OCI-M2 (cell line): ENCODE results near the gene PIK3R5.
"Not testable (repeated sequence)": the region's sequence is repeated elsewhere in the genome, so short reads cannot be mapped to it uniquely, and the experiment has no call there.

Experiments
- DNase-seq: peaks from one replicate; lab custom pipeline; 2025; ENCODE audit not compliant: unreplicated experiment; lab: John Stamatoyannopoulos, UW

PIK3R5 gene

DNA sequence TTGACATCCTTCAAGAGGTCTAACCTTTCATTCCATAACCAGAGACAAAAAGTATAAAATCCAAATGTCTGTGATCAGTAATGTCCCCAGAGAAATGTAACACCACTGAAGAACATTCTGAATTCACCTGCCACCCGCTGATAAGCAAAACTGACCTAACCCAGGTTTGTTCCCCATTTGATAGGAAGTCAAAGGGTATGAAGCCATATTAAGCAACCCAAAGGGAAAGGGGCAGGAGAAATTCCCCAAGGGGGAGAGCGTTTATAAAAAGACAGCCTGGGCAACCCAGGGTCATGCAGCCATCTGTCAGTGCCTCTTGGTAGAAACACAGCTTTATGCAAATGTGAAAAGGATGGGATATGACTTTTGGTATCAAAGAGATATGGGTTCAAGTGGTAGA, 67.4 kb downstream of the PIK3R5 start:
- DNase-seq, result no peak

DNA sequence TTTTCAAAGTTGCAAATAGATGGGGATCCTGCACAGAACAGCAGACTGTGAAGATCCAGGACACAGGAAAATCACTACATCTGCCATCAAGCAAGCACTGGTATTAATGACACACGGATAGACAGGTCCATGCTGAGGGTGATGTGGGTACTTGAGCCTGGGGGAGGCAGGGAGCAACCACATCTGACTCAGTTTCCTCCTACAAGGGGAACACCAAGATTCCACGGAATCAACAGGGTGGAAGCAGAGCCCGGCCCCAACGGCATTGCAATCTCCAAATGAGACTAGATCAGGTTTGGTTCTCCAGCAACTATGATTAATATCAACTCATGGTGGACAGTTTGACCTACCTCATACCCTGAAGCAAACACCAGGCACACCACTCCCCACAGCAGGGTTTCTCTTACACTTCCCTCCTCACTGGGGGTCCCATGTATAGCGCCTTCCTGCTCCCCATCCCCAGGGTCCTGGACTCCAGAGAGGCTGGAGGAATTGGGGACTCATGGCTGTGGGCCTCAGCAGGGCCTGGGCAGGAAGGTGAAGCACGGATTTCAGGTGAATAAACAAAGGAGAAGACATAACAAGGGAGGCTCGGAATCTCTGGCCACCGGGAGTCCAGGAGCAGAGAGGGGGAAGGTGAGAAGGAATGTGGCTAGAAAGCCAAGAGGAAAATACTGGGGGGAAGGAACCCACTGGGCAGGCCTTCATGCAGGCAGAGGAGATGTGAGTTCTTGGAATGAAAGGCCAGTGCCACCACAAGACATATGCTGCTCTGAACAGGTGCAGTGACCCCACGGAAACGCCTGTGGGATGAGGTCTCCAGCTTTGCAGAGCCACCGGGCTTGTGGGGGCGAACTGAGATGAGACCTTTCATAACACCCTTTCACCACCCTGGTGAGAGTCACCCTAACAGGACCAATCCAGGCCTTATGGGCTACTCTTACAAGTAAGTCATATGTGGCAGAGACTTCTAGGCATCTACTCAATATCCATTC, 68.6 kb downstream of the PIK3R5 start:
- DNase-seq, result no peak

DNA sequence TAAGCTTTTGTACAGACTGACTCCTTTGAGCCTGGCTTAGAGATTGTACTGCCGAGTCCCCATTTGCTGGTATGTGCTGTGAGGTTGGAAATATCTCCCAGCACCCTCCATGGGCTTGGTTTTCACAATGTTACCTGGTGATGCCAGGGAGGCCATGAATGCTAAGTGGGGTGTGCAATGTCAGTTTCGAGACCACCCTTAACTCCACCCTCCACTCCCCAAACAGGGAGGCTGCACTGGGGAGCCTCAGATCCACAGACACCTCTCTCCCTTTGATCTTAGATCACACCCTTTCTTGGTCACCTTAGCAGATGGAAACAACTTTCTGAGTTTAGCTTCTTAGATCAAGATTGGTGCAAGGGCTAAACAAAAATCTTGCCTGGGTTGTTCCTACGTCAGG, 69.4 kb downstream of the PIK3R5 start:
- DNase-seq, result no peak

DNA sequence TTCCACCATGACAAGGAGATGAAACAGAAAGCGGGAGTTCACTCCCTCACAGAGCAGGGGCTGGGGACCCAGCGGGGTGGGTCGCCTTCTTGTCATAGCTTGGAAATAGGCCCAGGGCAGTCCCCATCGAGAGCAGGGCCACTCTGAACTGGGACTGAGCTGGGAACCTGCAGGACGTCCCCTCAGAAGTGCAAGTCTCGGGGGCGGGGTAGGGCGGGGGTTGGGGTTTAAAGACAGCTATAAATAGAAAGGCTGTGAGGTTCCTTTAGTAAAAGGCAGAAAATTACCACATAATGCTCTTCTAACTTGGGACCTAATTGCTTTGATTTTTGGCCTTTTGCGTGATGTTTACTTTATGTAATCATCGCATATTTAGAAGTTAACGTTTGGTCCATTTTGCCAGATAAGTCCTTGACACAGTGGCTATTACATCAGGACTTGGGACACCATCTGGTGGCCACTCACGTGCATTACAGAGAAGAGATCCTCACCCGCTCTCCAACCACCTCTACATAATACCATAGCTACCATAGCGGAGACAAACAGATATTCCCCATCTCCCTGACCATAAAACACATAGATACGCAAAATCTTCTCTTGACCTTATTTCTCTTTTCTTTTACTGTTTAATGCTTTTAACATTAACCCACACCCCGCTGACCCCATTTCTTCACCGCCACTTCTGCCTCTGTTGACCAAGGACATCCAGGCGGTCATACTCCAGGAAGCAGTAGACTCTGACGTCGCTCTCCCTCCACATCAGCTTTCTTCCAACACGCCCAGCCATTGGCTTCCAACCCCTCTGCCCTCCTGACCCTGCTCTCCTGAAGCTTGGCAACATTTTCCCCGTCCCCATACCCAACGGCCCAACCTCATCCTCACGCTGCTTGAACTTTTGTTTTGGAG, 70.6 kb downstream of the PIK3R5 start:
- peak; percentile 33 for DNase-seq

DNA sequence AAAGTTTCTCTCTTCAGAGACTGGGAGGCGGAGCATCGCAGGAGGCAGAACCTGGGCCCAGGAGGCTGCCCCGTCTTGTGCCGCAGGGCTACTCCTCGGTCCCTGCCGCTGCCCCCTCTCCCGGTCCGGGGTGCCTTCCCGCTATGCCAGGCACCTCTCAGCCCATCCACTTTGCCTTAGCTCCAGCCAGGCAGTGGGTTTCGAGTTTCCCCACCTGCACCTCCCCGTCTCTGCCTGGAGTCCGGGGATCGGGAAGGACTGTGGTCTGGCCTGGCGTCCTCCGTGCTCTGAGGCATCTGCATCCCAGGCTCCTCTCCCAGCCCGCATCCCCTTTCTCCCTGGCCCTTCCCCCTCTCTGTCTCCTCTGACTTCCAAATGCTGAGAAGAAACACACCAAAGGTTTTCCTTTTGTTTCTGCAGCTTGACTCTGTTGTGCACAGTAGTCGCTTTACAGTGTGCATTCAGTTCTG, 71.3 kb downstream of the PIK3R5 start:
- no peak for DNase-seq

DNA sequence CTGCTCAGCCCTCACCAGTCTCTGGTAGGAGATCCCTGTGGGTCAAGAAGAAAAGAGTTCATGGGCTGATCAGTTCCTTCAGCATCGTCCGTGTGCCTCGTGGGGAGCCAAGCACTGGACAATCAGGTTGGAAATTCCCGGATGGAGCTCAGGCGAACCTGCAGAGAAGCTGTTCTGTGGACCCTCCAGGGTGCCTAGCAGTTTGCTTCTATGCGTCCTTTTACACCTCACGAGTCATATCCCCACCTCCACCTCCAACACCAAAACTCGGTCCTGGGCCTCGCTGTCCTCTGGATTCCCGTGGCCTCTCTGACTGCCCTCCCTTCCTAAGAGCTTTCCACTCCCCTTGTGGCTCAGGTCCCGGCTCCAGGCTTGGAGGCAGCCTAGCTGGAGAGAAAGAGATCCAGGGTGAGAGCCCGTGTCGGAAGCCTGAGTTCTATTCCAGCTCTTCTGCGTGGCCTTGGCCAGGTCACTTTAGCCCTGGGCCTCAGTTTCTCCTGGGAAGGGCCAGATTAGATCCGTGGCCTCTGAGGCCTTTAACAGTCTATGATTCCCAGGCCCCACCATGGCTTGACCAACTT, 71.8 kb downstream of the PIK3R5 start:
- no peak for DNase-seq

DNA sequence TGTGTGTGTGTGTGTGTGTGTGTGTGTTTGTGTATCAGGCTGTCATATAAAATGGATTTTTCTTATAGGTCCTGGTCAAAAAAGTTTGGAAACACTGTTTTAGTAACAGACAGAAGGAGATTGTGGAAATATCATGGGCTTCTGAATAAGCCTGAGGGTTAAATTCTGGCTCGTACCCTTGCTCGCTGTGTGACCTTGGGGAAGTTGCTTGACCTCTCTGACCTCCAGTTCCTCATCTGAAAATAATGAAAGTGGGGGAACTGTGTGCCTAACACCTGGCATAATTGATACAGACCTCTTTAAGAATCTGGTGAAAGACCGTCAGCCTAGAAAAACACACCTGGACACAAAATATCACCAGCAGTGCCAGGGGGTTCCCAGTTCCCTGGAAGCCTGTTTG, 72.4 kb downstream of the PIK3R5 start:
- DNase-seq, result no peak

DNA sequence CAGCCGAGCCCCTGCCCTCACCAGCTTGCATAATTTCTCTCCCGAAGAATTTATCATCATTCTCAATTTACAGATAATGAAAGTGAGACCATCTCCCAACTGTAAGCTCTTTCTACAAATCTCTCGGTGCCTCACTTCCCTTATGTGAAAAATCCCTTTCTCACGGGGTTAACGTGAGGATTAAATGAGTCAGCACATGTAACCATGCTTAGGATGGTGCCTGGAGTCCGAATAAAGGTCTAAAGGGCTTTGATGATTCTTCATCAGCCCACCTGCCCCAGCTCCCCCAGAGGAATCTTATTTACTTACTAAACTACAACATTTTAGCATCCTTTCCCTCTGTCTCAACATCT, 73.2 kb downstream of the PIK3R5 start:
- DNase-seq, result no peak

DNA sequence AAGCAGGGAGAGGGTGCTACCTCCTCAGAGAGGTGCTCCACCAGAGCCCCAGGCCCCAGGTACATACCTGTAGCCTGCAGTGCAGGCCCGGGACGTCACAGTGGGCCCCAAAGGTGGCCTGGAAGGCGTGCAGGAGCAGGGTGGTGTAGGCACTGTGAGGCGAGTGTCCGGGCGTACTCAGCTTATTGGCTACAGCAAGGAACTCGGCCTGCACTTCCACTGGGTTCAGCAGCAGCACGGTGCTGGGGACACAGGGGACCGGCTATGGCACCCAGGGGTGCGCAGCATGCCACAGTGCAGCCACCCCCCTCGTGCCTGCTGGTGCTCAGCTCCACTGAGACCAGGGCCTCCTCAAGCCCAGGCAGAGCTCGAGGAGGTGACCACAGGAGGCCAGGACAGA, 74.8 kb downstream of the PIK3R5 start:
- DNase-seq, result no peak

DNA sequence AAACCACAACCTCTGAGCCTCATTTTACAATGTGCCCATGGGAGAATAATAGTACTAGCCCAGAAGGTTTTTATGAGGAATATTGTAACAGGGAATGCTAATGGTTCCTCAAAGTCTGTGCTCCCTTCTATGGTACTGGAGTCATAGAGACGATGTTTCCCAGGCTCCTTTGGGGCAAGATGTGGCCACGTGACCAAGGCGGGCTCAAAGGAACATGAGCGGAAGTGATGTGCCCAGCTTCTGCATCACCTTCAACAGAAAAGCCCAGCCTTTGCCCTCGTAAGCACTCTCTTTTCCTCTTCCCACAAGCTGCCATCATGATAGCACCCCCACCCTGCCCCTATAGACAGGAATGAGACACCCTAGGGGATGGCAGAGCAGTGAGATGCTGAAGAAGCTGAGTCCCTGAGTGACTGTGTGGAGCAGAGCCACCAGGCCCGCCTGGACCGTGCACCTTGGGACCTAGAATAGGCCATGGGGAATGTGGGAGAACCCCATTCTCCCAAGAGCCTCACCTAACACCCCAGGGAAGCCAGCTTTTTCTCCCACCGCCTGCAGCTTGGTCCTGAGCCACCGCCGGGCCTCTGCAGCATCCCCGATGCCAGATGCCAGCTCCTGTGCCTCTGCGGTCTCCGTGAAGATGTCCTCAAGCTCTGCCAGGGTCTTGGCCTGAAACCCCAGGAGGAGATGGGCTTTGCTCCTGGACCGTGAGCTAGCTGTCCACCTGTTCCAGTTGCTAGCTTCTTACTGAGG, 75.9 kb downstream of the PIK3R5 start:
- DNase-seq, result no peak

DNA sequence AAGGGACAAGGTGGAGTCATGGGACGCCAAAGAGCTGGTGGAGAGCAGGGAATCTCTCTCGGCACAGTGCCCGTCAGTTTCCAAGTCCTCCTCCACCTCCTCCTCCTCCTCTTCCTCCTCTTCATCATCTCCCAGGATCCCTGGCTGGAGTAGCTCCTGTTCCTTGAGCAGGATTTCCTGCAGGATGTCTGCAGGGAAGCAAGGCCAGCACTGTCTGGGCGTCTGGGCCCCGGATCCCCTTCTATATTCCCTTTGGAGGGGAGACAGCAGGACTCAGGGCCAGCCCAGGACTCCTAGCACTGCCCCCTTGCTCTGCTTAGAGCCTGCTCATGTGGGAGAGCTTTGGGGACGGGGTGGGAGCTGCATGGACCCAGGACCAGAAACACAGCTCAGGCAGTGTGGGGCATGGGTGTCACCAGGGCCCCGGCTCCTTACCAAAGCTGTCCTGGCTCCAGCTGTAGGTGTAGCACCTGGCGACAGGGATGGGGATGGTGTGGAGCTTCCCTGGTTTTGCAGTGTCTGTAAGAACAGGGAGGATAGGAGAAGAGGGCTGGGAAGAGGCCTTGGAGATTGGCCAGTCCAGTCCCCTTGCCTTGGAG, 76.7 kb downstream of the PIK3R5 start:
- DNase-seq, result no peak

DNA sequence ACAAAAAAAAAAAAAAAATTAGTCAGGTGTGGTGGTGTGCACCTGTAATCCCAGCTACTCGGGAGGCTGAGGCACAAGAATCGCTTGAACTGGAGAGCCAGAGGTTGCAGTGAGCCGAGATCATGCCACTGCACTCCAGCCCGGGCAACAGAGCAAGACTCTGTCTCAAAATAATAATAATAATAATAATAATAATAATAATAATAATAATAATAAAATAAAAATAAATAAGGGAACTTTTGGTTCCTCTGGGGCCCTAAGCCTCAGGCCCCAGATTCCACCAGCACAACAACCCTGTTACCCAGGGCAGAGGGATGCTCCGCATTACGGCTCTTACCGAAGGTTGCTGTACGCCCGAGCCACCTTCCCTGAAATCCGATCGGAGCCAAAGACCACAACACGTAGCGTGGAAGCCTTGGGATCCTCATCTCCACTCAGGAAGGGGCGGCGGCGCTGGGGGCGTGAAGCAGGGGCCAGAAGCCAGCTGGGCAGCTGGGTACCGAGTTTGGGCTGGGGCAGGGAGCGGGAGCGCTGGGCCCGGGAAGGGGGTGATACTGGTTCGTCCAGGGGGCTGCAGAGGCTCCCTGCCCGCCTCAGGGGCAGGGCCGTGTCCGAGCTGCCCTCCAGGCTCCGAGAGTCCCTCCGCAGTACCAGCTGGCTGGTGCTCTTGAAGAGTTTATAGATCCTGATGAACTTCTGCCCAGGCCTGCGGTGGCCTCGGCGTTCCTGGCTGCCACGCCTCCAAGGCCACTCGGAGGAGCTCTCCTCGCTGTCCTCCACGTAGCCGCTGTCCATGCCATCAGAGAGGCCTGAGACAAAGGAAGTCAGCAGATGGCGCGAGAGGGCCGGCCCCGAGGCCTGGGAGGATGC, 77.4 kb downstream of the PIK3R5 start:
- no peak for DNase-seq

DNA sequence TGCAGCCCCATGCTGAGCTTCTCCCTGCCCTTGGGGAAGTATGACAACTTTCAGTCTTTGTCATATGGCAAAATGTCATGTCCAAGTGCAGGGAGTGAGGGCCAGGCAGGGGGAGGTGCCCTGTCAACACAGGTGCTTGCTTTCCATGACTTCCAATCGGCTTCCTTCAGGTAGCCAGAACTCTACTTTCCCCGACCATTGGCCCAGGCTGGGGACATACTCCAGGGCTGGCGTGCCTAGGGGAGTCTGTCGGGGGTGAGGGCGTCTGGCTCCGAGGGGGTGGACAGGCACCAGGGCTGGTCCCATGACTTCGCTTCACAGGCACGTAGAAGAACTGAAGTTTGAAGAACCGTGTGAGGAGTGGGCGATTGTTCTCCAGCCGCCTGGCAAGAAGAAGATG, 78.2 kb downstream of the PIK3R5 start:
- no peak for DNase-seq

DNA sequence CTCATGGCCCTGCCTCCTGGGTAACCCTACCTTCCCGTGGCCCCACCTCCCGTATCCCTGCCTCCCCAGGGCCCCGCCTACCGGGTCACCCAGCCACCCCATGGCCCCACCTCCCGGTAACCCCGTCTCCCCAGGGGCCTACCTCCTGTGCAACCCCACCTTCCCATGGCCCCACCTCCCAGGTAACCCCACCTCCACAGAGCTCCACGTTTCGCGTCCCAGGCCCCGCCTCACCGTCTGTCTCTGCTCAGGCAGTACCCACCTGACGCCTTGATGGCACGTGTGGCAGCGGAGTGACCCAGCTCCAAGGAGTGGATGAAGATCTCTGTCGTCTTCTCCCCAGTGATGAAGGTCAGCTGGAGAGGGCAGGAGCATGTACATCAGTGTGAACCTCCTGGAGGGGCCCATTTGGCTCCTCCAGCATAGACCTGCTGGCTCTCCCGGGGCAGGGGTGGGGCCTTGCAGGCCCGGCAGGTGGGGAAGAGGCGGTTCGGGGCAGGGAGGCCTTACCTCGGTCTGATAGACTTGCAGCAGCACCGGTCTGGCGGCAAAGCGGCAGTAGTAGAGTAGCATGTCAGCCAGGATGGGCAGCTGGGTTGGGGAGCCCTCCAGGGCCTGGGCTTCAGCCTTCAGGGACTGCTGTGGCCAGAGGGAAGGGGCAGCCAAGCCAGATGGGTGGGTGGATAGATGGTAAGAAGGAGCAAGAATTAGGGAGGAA, 79.4 kb downstream of the PIK3R5 start:
- no peak for DNase-seq

DNA sequence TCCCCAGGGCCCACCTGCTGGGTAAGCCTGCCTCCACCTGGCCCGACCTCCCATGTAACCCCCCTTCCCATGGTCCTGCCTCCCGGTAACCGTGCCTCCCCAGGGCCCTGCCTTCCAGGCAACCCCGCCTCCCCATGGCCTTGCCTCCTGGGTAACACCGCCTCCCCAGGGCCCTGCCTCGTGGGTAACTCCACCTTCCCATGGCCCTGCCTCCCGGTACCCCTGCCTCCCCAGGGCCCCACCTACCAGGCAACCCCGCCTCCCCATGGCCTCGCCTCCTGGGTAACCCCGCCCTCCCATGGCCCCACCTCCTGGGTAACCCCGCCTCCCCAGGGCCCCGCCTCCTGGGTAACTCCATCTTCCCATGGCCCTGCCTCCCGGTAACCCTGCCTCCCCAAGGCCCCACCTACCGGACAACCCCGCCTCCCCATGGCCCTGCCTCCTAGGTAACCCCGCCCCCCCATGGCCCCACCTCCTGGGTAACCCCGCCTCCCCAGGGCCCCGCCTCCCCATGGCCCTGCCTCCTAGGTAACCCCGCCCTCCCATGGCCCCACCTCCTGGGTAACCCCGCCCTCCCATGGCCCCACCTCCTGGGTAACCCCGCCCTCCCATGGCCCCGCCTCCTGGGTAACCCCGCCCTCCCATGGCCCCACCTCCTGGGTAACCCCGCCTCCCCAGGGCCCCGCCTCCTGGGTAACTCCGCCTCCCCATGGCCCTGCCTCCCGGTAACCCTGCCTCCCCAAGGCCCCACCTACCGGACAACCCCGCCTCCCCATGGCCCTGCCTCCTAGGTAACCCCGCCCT, 80.1 kb downstream of the PIK3R5 start:
- not testable (repeated sequence) for DNase-seq

DNA sequence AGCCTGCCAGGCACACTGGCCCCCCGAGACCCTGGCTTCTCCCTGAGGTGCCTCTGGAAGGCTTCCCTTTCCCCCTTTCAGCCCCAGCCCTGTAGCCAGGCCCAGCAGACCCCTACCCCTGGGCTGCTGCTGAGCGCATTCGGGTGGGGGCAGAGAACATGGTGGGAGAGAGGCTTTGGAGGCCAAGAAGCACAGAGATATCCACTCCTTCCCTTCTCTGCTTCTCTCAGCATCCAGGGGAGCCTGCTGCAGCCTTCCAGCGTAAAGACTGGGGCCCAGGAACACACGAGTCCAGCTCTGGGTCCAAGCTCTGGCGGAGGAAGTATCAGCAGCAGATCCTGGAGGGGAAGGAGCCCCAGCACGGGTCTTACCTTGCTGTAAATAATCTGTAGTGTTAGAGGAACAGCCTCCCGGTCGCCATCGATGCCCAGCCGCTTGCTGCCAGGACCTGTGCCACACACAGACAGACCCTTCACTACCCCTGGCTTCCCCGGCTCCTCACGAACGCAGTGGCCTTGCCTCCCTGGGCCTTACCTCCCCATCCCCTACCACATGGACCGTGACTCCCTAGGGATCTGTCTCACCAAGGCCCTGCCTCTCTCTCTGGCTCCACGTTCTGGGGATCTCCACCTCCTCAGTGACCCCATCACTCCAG, 81.0 kb downstream of the PIK3R5 start:
- DNase-seq, result no peak

DNA sequence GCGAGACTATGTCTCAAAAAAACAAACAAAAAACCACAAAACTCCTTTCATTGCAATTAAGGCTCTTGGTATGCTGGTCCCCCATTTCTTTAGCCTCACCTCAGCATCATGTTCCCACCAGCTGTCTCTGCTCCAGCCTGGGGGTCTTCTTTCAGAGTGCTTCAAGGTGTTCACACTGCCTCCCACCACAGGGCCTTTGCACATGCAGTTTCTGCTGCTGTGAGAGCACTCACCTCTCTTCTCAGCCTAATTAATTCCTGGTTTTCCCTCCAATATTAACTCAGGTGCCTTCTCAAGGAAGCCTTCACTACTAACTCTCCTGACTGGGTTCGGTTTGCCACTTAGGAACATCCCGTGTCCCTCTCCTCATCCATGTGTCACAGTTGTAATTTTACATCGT, 82.2 kb downstream of the PIK3R5 start:
- DNase-seq, result no peak
